Astrocyte (in vitro differentiated cells and primary cell): ENCODE data around the gene FRMD4B. TPM values are rescaled to one million over a fixed set of nuclear protein-coding genes. Genes with fewer than 3 reads are reported as not detected.

Source experiments
- DNase-seq: peaks from one replicate; pipeline ENCODE4 v3.0.0-alpha.2; 2010; ENCODE audit warnings: low read depth
- FAIRE-seq: peaks from 2 replicates; lab custom pipeline; 2011; peaks lifted over from hg19 to GRCh38; lab: Jason Lieb, UNC
- H2AFZ ChIP-seq: 2 replicates; pipeline ENCODE4 v1.6.0; 2012; ENCODE audit warnings: low read depth, low read length, inconsistent platforms
- H3K27ac ChIP-seq: 2 replicates; pipeline ENCODE4 v1.5.1; 2011; ENCODE audit warnings: low read depth, low read length, inconsistent platforms
- H3K27me3 ChIP-seq: 2 replicates; pipeline ENCODE4 v1.6.0; 2011; ENCODE audit warnings: low read length, inconsistent platforms; ENCODE audit not compliant: insufficient read depth
- H3K36me3 ChIP-seq: 2 replicates; pipeline ENCODE4 v1.5.1; 2011; ENCODE audit warnings: low read length, inconsistent platforms; ENCODE audit not compliant: insufficient read depth
- H3K4me1 ChIP-seq: 2 replicates; pipeline ENCODE4 v1.5.1; 2011; ENCODE audit warnings: low read length, inconsistent platforms; ENCODE audit not compliant: insufficient read depth
- H3K4me2 ChIP-seq: 2 replicates; pipeline ENCODE4 v1.6.0; 2012; ENCODE audit warnings: low read length, inconsistent platforms
- H3K4me3 ChIP-seq: 2 replicates; pipeline ENCODE4 v1.5.1; 2011; ENCODE audit warnings: low read depth, mild to moderate bottlenecking, low read length, inconsistent platforms; ENCODE audit not compliant: insufficient read depth
- H3K79me2 ChIP-seq: 2 replicates; pipeline ENCODE4 v1.6.0; 2012; ENCODE audit warnings: mild to moderate bottlenecking, low read length, inconsistent platforms; ENCODE audit not compliant: insufficient read depth
- H3K9ac ChIP-seq: 2 replicates; pipeline ENCODE4 v1.6.0; 2012; ENCODE audit warnings: mild to moderate bottlenecking, low read length, inconsistent platforms
- H3K9me3 ChIP-seq: 2 replicates; pipeline ENCODE4 v1.5.1; 2012; ENCODE audit warnings: low read depth, mild to moderate bottlenecking, low read length, inconsistent platforms; ENCODE audit not compliant: insufficient read depth
- H4K20me1 ChIP-seq: 2 replicates; pipeline ENCODE4 v1.6.0; 2012; ENCODE audit warnings: low read length, inconsistent platforms; ENCODE audit not compliant: insufficient read depth
- H3K27ac Mint-ChIP-seq: one replicate; pipeline ENCODE4 v1.8.0; 2021; ENCODE audit warnings: mild to moderate bottlenecking, mixed read lengths; ENCODE audit not compliant: unreplicated experiment
- H3K27me3 Mint-ChIP-seq: one replicate; pipeline ENCODE4 v1.8.0; 2021; ENCODE audit warnings: low read depth, mixed read lengths; ENCODE audit not compliant: unreplicated experiment
- H3K36me3 Mint-ChIP-seq: one replicate; pipeline ENCODE4 v1.8.0; 2021; ENCODE audit warnings: low read depth, mixed read lengths; ENCODE audit not compliant: unreplicated experiment
- H3K4me1 Mint-ChIP-seq: one replicate; pipeline ENCODE4 v1.8.0; 2021; ENCODE audit warnings: low read depth, mixed read lengths; ENCODE audit not compliant: unreplicated experiment
- H3K4me3 Mint-ChIP-seq: one replicate; pipeline ENCODE4 v1.8.0; 2021; ENCODE audit warnings: mild to moderate bottlenecking, moderate library complexity, mixed read lengths; ENCODE audit not compliant: unreplicated experiment
- H3K9me3 Mint-ChIP-seq: one replicate; pipeline ENCODE4 v1.8.0; 2021; ENCODE audit warnings: mild to moderate bottlenecking, mixed read lengths; ENCODE audit not compliant: unreplicated experiment
- CTCF ChIP-seq: IDR thresholded peaks from 2 replicates; pipeline ENCODE4 v1.5.1; 2011; ENCODE audit warnings: low read depth, mild to moderate bottlenecking, inconsistent platforms, low read length, moderate library complexity; ENCODE audit not compliant: insufficient read depth
- EZH2 ChIP-seq: IDR thresholded peaks from 2 replicates; pipeline ENCODE4 v1.6.1; 2012; ENCODE audit warnings: mild to moderate bottlenecking, low read length, inconsistent platforms; ENCODE audit not compliant: insufficient read depth
- total RNA-seq: library from RNA; stranded (reverse); gene quantifications from 2 replicates; pipeline ENCODE4 v1.2.1, GENCODE V29; 2021

The FRMD4B gene
- total RNA-seq, 1 donor from 2014 or later = 9.2 TPM

GRCh38 chr3:69410301-69410700 is 24.4 kb upstream of the FRMD4B start:
- no peak overlapping the region for H3K27ac ChIP-seq
- H3K4me3 ChIP-seq = no peak overlapping the region
- Mint-ChIP-seq H3K27me3 (peaks cover 2% of the 10 kb centered on the region), H3K27ac (no peak overlapping the region), H3K36me3 (peaks cover 4% of the 10 kb centered on the region), H3K9me3 (no peaks in the 10 kb centered on the region), H3K4me3 (no peak overlapping the region), H3K4me1 (peaks cover 9% of the 10 kb centered on the region)
- no peaks in the 10 kb centered on the region for H4K20me1 ChIP-seq
- H3K79me2 ChIP-seq = no peaks in the 10 kb centered on the region
- H3K4me1 ChIP-seq = peaks cover 11% of the 10 kb centered on the region
- H3K4me2 ChIP-seq = no peak overlapping the region
- H3K27me3 ChIP-seq = no peaks in the 10 kb centered on the region
- no peak overlapping the region for H2AFZ ChIP-seq
- DNase-seq (peak; percentile 39), FAIRE-seq (peak; percentile 52)
- no peak overlapping the region for H3K9ac ChIP-seq
- H3K36me3 ChIP-seq = no peaks in the 10 kb centered on the region
- peak; percentile 82 for TF ChIP-seq CTCF
- no peak for TF ChIP-seq EZH2
- no peaks in the 10 kb centered on the region for H3K9me3 ChIP-seq

GRCh38 chr3:69409831-69410230 is 23.9 kb upstream of the FRMD4B start:
- Histone ChIP-seq H3K36me3 (no peaks in the 10 kb centered on the region), H4K20me1 (no peaks in the 10 kb centered on the region), H2AFZ (no peak overlapping the region), H3K27me3 (no peaks in the 10 kb centered on the region), H3K79me2 (no peaks in the 10 kb centered on the region), H3K9me3 (no peaks in the 10 kb centered on the region), H3K27ac (no peak overlapping the region), H3K4me1 (peaks cover 11% of the 10 kb centered on the region), H3K4me3 (no peak overlapping the region), H3K4me2 (no peak overlapping the region), H3K9ac (no peak overlapping the region)
- DNase-seq = no peak
- TF ChIP-seq EZH2 (no peak), CTCF (no peak)
- peaks cover 2% of the 10 kb centered on the region for H3K9me3 Mint-ChIP-seq
- peaks cover 2% of the 10 kb centered on the region for H3K27me3 Mint-ChIP-seq
- H3K27ac Mint-ChIP-seq = no peak overlapping the region
- H3K4me1 Mint-ChIP-seq = peaks cover 9% of the 10 kb centered on the region
- H3K36me3 Mint-ChIP-seq = peaks cover 4% of the 10 kb centered on the region
- no peak for FAIRE-seq
- no peak overlapping the region for H3K4me3 Mint-ChIP-seq

GRCh38 chr3:69409011-69409410 is 23.1 kb upstream of the FRMD4B start:
- no peaks in the 10 kb centered on the region for H3K9me3 ChIP-seq
- H3K27me3 ChIP-seq = no peaks in the 10 kb centered on the region
- FAIRE-seq (no peak), DNase-seq (no peak)
- H3K36me3 ChIP-seq = no peaks in the 10 kb centered on the region
- Mint-ChIP-seq H3K27me3 (peaks cover 2% of the 10 kb centered on the region), H3K4me1 (peaks cover 9% of the 10 kb centered on the region), H3K36me3 (peaks cover 4% of the 10 kb centered on the region), H3K27ac (no peak overlapping the region), H3K9me3 (peaks cover 3% of the 10 kb centered on the region), H3K4me3 (no peak overlapping the region)
- no peaks in the 10 kb centered on the region for H3K79me2 ChIP-seq
- H3K4me1 ChIP-seq = peaks cover 11% of the 10 kb centered on the region
- H3K4me3 ChIP-seq = no peak overlapping the region
- H3K27ac ChIP-seq = no peak overlapping the region
- H3K9ac ChIP-seq = no peak overlapping the region
- no peaks in the 10 kb centered on the region for H4K20me1 ChIP-seq
- H3K4me2 ChIP-seq = no peak overlapping the region
- no peak for TF ChIP-seq EZH2
- H2AFZ ChIP-seq = no peak overlapping the region
